Nephron progenitor cell (in vitro differentiated cells): ENCODE measurements around the gene ZNF831.

Source experiments
- DNase-seq: peaks from one replicate; pipeline ENCODE4 v3.0.0; 2021
- H3K27ac Mint-ChIP-seq: 2 replicates; pipeline ENCODE4 v1.8.0; 2021; ENCODE audit warnings: mild to moderate bottlenecking, moderate library complexity, mixed read lengths
- H3K27me3 Mint-ChIP-seq: 2 replicates; pipeline ENCODE4 v1.8.0; 2021; ENCODE audit warnings: mild to moderate bottlenecking, low read depth, mixed read lengths; ENCODE audit not compliant: poor library complexity
- H3K36me3 Mint-ChIP-seq: 2 replicates; pipeline ENCODE4 v1.8.0; 2021; ENCODE audit warnings: low read depth, mixed read lengths
- H3K4me1 Mint-ChIP-seq: 2 replicates; pipeline ENCODE4 v1.8.0; 2021; ENCODE audit warnings: mixed read lengths
- H3K4me3 Mint-ChIP-seq: 2 replicates; pipeline ENCODE4 v1.8.0; 2021; ENCODE audit warnings: mild to moderate bottlenecking, moderate library complexity, mixed read lengths
- H3K9me3 Mint-ChIP-seq: 2 replicates; pipeline ENCODE4 v1.8.0; 2021; ENCODE audit warnings: mild to moderate bottlenecking, moderate library complexity, mixed read lengths
- TF ChIP-seq, protein P1 (sequence below): fragments of 200-600 bp; sonication (generic); IDR thresholded peaks from 2 replicates; pipeline ENCODE4 v1.5.0; 2021; ENCODE audit warnings: antibody characterized with exemption

Gene ZNF831

DNA sequence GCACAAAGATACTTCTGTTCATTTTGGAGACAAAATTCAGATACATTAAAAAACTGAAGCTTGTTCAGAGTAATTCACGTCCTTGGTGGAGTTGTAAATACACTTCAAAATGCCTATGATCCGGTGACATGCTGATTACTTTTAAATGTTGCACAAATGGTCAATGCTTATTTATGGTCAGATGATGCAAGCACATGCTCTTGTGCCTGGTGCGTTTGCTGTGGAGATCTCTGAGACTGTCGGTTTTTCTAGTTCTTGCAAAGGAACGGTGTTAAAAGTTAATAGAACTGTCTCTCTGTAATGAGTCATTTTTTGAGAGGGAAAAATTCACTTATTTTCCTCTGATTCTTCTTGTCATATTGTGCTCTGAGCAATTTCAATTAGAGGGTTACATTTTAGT lies 91.6 kb downstream of the ZNF831 start:
- no peak for DNase-seq
- Mint-ChIP-seq H3K9me3 (peaks cover 15% of the 10 kb centered on the region), H3K36me3 (peaks cover 7% of the 10 kb centered on the region), H3K4me1 (peaks cover 16% of the 10 kb centered on the region), H3K27me3 (peaks cover 11% of the 10 kb centered on the region), H3K27ac (no peak overlapping the region), H3K4me3 (no peak overlapping the region)
- TF ChIP-seq, protein P1, sequence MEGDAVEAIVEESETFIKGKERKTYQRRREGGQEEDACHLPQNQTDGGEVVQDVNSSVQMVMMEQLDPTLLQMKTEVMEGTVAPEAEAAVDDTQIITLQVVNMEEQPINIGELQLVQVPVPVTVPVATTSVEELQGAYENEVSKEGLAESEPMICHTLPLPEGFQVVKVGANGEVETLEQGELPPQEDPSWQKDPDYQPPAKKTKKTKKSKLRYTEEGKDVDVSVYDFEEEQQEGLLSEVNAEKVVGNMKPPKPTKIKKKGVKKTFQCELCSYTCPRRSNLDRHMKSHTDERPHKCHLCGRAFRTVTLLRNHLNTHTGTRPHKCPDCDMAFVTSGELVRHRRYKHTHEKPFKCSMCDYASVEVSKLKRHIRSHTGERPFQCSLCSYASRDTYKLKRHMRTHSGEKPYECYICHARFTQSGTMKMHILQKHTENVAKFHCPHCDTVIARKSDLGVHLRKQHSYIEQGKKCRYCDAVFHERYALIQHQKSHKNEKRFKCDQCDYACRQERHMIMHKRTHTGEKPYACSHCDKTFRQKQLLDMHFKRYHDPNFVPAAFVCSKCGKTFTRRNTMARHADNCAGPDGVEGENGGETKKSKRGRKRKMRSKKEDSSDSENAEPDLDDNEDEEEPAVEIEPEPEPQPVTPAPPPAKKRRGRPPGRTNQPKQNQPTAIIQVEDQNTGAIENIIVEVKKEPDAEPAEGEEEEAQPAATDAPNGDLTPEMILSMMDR, result no peak

- TF ChIP-seq, protein P1, result no peak
- Mint-ChIP-seq H3K27ac (no peak overlapping the region), H3K27me3 (peaks cover 7% of the 10 kb centered on the region), H3K4me3 (no peak overlapping the region), H3K36me3 (no peaks in the 10 kb centered on the region), H3K9me3 (no peaks in the 10 kb centered on the region), H3K4me1 (peaks cover 16% of the 10 kb centered on the region)
- DNase-seq, result no peak
These were observed 94.6 kb downstream of the ZNF831 start for GRCh38 chr20:59258221-59258621.

GRCh38 chr20:59259946-59260345 lies 96.3 kb downstream of the ZNF831 start:
- no peaks in the 10 kb centered on the region for H3K36me3 Mint-ChIP-seq
- no peak for DNase-seq
- H3K4me1 Mint-ChIP-seq, result peaks cover 4% of the 10 kb centered on the region
- no peak overlapping the region for H3K4me3 Mint-ChIP-seq
- H3K27ac Mint-ChIP-seq, result no peak overlapping the region
- TF ChIP-seq, protein P1, result no peak
- no peaks in the 10 kb centered on the region for H3K9me3 Mint-ChIP-seq
- H3K27me3 Mint-ChIP-seq, result peaks cover 10% of the 10 kb centered on the region

DNA sequence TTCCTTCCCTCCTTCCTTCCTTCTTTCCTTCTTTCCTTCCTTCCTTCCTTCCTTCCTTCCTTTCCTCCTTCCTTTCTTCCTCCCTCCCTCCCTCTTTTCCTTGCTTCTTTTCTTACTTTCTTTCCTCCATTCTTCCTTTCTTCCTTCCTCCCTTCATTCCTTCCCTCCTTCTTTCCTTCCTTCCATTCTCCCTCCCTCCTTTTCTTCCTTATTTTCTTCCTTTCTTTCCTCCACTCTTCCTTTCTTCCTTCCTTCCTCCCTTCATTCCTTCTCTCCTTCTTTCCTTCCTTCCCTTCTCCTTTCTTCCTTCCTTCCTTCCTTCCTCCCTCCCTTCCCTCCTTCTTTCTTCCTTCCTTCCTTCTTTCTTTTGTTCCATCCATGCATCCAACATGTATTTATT lies 101.7 kb downstream of the ZNF831 start:
- Mint-ChIP-seq H3K27me3 (peaks cover 25% of the 10 kb centered on the region), H3K4me1 (peaks cover 13% of the 10 kb centered on the region), H3K36me3 (no peaks in the 10 kb centered on the region), H3K4me3 (no peak overlapping the region), H3K27ac (no peak overlapping the region), H3K9me3 (no peaks in the 10 kb centered on the region)
- no peak for DNase-seq
- TF ChIP-seq, protein P1, result no peak

DNA sequence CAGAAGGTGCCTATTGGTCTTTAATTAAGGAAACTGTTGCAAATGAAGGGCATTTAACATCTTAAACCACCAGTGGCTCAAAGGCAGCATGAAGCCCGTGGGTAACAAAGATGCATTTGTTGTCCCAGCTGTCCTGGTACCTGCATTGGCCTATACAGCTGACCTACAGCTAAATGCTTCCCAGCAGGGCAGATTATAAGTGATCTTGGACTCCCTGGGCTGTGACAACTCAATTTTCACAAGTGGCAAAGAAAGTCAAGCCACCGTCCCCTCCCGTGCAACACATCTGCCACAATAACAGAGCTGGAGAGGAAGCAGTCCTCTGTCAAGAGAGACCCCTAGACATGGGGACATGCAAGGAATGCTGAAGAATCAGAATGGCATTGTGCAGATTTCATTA lies 105.2 kb downstream of the ZNF831 start:
- DNase-seq, result no peak
- TF ChIP-seq, protein P1, result no peak
- H3K4me1 Mint-ChIP-seq, result peaks cover 21% of the 10 kb centered on the region
- H3K9me3 Mint-ChIP-seq, result no peaks in the 10 kb centered on the region
- H3K4me3 Mint-ChIP-seq, result no peak overlapping the region
- H3K27me3 Mint-ChIP-seq, result peaks cover 20% of the 10 kb centered on the region
- H3K36me3 Mint-ChIP-seq, result no peaks in the 10 kb centered on the region
- H3K27ac Mint-ChIP-seq, result no peak overlapping the region

- TF ChIP-seq, protein P1, result no peak
- DNase-seq, result no peak
- H3K9me3 Mint-ChIP-seq, result no peaks in the 10 kb centered on the region
- peaks cover 22% of the 10 kb centered on the region for H3K27me3 Mint-ChIP-seq
- H3K27ac Mint-ChIP-seq, result no peak overlapping the region
- peaks cover 27% of the 10 kb centered on the region for H3K4me1 Mint-ChIP-seq
- H3K4me3 Mint-ChIP-seq, result no peak overlapping the region
- no peaks in the 10 kb centered on the region for H3K36me3 Mint-ChIP-seq
These were observed 105.9 kb downstream of the ZNF831 start for GRCh38 chr20:59269411-59270025.
